A673 (cell line): Measurements from ENCODE around the gene CASKIN1.

Experiments
- EZH2 ChIP-seq: fragments of 200-600 bp; sonication (generic); IDR thresholded peaks from 2 replicates; pipeline ENCODE4 v1.6.1; 2017; ENCODE audit warnings: borderline replicate concordance, low read depth, mild to moderate bottlenecking, mixed read lengths, antibody characterized with exemption, low read length; ENCODE audit not compliant: poor library complexity, severe bottlenecking
- TF ChIP-seq, protein P1 (sequence below): fragments of 300-800, 200-600 bp; sonication (generic); conservative IDR thresholded peaks from 2 replicates; pipeline ENCODE4 v1.5.1; 2017; ENCODE audit warnings: low read depth, mild to moderate bottlenecking, antibody characterized with exemption, low read length, moderate library complexity, mixed read lengths

DNA sequence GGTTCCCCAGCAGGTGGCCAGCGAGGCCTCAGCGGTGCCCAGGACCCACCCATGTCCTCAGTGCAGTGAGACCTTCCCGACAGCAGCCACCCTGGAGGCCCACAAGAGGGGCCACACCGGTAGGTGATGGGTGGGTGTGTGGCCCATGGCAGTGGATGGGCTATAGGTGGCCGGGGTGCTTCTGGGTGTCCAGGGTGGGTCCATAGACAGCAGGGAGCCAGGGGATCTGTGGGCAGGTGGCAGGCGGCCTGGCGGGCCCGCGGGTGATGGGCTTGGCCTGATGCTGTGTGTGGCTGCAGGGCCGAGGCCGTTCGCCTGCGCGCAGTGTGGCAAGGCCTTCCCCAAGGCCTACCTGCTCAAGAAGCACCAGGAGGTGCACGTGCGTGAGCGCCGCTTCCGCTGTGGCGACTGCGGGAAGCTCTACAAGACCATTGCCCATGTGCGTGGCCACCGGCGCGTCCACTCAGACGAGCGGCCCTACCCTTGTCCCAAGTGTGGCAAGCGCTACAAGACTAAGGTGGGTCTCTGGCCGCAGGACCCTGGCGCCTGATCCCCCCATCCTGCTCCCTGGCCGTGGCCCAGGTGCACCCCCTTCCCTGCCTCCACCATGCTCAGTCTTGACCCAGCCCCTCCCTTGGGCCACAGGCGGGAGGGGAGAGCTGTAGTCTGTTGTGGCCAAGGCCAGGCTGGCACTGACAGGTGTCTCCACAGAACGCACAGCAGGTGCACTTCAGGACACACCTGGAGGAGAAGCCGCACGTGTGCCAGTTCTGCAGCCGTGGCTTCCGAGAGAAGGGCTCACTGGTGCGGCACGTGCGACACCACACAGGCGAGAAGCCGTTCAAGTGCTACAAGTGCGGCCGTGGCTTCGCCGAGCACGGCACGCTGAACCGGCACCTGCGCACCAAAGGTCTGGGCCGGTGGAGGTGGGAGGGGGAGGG, 37.7 kb upstream of the CASKIN1 start:
- TF ChIP-seq, protein P1, sequence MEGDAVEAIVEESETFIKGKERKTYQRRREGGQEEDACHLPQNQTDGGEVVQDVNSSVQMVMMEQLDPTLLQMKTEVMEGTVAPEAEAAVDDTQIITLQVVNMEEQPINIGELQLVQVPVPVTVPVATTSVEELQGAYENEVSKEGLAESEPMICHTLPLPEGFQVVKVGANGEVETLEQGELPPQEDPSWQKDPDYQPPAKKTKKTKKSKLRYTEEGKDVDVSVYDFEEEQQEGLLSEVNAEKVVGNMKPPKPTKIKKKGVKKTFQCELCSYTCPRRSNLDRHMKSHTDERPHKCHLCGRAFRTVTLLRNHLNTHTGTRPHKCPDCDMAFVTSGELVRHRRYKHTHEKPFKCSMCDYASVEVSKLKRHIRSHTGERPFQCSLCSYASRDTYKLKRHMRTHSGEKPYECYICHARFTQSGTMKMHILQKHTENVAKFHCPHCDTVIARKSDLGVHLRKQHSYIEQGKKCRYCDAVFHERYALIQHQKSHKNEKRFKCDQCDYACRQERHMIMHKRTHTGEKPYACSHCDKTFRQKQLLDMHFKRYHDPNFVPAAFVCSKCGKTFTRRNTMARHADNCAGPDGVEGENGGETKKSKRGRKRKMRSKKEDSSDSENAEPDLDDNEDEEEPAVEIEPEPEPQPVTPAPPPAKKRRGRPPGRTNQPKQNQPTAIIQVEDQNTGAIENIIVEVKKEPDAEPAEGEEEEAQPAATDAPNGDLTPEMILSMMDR, result no peak
- TF ChIP-seq EZH2, result no peak
